GM19463 (cell line): ENCODE results near the gene GADD45A.

Source experiments
- ATAC-seq: cut with Tn5 transposase; IDR thresholded peaks from one replicate; pipeline ENCODE4 v1.9.1; 2021; ENCODE audit warnings: mild to moderate bottlenecking, moderate library complexity; ENCODE audit not compliant: unreplicated experiment

Gene GADD45A

DNA sequence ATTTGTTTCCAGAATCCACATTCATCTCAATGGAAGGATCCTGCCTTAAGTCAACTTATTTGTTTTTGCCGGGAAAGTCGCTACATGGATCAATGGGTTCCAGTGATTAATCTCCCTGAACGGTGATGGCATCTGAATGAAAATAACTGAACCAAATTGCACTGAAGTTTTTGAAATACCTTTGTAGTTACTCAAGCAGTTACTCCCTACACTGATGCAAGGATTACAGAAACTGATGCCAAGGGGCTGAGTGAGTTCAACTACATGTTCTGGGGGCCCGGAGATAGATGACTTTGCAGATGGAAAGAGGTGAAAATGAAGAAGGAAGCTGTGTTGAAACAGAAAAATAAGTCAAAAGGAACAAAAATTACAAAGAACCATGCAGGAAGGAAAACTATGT is 2.6 kb downstream of the GADD45A start:
- ATAC-seq, result no peak

DNA sequence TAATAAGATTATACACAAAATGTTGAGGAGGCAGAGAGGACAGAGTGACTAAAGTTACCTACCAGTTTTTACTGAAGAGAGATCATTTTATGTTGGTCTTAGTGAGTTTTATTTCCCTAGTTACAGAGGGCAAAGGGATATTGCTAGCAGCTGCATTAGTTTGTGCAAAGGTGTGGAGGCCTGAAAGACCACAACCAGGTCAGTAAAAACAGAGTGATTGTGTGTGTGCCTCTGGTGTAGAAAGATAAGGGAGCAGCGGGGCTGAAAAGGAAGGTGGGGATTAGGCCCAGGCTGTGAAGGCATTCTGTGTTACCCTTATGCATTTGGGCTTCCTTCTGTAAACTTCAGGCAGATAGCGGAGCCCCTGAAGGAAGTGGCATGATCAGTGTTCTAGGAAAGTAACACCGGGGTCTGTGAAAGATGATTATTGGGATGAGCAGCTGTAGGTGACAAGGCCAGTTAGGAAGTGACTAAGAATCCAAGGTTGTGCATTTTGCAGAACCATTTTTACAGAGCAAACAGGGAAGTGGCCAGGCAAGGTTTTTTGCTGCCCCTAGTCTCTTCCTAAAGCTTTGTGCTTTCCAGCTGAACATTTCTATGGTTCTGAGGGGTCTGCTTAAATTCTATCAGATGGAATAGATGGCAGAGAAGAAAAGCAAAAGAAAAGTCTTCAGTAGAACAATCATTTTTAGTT is 3.7 kb downstream of the GADD45A start:
- no peak for ATAC-seq

DNA sequence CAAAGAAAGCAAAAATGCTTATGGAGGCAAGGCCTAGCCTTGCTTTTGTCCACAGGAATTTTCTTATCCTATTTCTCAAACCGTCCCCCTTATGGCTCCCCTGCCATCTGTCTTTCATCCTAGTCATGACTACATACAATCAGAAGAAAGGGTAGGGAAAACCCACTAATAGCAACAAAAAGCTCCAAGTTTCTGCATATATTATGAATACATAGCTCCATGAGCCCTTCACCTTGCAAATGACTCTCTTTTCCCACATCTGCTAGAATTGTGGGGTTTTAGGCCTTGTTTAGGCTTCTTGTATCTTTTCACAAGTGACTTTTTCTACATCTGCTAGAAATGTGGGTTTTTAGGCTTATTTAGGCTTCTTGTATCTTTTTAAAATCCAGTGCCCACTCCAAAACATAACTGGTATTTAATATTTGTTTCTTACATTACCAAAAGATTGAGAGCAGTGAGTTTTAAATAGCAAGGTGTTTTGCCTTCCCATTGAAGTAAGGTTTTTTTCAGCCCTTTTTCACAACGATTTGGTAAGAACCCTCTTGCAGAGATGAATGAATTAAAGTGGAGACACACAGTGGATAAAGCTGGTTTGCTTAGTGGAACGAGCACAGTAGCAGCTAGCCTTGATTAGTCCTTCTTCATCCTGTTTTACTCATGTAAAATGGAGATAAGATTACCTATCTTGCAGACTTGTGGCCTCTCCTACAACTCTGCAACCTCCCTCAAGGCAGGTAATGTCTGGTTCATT is 4.4 kb downstream of the GADD45A start:
- no peak for ATAC-seq

DNA sequence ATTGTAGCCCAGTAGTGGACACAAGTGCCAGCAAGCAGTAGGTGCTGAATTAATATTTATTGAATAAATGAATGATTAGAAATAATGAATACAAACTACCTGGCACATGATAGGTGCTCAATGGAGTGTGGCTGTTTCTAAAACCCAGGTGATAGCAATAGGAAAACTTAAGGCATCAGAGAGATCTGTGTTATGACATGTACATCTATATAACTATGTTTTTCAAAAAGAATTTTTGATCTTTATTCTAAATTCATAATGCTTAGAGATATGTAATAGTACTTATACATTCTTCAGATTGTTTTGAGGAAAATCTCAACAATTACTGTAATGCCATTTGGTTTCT is 5.0 kb downstream of the GADD45A start:
- ATAC-seq, result no peak

DNA sequence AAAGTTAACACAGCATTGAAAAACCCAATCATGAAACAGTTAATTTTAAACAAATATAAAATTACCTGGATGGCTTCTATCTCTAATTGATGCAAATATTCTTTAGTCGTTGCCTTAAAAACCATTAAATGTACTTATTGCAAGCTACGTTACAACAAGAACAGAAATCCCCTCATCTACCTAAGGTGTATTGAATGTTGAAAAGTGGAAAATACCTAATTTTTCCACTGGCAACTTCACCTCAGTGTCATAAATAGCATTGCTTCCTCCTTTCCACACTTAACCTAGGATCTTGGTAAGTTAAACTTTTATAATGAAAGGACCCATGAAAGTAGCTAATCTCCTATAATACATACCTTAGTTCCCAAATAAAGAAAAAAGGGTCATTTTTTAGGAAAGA is 5.4 kb downstream of the GADD45A start:
- no peak for ATAC-seq

DNA sequence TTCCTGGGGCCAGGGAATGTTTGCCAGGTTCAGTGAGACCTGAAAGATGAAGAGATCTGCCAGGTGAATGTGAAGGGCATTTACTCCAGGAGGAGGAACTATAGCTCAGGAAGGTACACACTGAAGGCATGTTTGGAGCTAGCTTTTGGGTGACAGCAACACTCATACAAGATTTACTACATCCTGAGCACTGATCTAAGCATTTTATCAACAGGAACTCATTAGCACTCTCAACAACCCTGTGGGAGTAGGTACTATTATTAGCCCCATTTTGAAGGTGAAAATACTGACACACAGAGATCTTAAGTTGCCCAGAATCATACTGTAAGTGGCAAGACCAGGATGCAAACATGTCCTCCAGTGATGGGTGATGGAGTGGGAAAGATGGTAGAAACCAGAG is 6.7 kb downstream of the GADD45A start:
- ATAC-seq, result no peak

DNA sequence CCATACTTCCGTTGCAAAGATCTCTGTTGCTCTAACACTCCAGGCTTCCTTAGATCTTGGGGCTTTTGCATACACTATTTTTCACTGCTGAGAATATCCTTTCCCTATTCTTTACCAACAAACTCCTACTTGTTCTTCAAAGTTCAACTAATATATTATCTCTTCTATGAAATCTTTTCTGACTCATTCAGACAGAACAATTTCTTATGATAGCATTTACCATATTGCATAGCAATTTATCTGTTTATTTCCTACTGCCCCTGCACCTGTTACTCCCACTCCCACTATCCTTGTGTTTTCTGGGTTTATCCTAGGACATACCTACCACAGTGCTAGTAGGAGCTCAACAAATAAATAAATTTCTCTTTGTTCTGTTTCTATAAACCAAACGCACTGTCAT is 11.0 kb downstream of the GADD45A start:
- ATAC-seq, result no peak

DNA sequence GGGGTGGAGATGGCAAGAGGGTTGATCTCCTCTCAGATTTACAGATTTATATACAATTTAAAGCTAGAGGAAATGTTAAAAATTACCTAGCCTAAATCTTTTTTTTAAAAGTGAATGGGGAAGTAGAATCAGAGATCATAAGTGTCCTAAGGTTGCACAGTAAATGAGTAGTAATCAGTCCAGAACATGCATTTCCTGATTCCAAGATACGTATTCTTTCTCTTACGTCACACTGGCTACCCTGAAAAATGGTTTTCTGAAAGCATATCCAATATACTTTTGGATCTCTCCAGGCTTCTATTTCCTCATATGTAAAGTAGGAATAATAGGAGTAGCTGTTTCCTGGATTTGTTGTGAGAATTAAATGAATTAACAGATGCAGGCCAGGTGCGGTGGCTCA is 11.7 kb downstream of the GADD45A start:
- no peak for ATAC-seq

DNA sequence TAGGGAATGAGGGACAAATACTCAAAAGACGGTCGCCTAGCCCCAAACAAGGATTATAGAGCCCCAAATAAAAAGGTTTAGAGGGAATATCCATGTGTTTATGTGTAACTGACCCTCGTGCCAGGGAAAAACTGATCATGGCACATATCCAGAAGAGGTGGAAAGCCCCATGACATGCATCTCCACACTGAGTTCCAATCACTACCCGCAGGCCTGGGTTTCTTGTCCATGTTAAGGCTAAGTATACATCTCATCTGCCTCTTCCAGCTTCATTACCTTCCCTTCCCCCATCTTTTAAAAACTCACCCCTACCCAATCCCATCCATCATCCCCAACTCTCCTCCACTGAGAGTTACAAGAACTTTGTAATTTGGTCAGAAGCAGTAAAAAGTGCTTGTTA is 15.2 kb downstream of the GADD45A start:
- ATAC-seq, result no peak

DNA sequence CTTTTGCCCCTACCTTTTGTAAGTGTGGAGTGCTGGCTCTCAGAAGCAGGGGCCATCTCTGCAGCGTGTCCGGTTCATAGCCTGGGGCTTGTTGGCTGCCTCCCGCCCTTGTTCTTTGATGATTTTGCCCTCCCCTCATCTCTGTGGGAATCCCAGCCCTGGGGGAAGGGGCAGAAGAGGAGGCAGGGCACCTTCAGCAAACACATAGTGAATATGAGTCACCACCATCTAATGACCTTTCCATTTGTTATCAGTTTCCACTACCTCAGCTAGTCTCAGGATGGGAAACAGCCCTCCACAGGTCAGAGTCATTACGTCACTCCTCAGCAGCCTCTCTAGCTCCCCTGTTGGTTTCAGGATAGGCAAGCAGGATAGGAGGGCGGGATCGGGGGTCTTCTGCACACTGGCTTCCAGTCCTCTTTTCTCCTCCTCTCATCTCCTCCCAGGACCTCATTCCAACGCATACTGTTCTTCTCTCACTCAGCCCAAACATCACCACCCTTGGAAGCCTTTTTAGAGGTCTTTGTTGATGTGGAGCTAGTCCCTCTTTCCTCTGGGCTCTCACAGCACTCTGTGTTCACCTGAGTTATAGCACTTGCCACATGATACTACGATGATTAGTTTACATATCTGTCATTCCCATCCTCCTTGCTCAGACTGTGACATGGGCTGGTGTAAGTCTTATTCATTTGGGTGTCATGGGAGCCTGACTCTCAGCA is 15.8 kb downstream of the GADD45A start:
- ATAC-seq, result peak; percentile 80

DNA sequence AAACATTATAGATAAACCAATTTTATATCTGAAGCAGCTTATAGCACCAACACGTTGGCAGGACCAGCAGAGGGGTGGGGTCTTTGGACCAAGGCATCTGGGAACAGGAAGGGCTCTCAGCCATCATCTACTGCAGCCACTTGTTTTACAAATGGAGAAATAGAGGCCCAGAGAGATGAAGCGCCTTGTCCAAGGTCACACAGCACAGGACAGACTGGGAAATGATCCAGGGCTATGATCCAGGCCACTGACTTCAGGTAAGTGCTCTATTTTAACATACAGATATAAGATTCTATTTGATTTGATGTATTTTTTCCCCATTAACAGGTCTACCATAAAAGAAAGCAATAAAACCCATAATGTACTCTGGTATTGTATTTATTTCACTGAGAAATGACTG is 16.9 kb downstream of the GADD45A start:
- ATAC-seq, result no peak

DNA sequence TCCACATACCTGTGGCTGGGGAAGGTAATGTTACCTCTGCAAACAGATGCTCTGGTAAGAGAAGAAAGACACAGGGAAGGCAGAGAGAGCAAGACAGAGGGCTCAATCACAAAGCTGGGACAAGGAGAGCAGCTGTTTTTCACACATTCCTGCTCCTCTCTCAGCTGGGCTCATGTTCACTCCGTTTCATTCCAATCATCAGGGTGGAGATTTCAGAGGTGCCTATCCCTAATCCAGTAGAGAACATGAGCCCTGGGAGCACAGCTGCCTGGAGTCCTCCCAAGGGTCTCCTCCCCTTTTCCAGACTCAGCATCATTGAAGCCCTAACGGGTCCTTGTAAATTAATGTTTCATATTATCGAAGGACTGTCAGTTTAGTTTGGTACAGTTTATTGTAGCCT is 19.4 kb downstream of the GADD45A start:
- no peak for ATAC-seq

DNA sequence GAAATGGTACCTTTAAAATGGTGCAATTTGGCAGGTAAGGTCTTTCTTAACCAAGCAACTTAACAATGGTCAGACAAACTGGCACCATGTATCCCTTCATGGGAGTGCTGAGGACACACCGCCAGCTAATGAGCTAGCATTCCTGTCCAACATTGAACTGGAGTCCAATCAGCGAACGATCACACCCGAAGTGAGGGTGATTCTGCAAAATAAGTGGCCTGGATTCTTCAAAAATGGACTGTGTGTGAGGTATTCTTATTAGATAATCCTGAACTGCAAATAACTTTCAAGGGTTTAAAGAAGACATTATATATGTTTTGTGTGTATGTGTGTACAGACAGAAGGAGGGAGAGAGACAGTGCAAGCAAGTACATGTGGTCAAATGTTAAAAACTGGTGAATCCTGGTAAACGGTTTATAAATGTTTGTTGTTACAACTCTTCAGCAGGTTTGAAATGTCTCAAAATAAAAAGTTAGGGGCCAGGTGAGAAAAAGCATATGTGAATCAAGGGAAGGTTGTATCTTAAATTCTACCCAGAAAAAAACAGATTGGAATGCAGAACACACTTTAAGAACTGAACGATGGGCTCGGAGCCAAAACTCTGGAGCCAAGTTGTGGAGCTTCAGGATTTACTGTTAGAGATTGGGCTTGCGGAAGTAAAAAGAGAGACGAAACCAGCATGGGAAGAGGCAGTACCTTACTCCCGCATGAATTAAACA is 20.9 kb downstream of the GADD45A start:
- ATAC-seq, result no peak

DNA sequence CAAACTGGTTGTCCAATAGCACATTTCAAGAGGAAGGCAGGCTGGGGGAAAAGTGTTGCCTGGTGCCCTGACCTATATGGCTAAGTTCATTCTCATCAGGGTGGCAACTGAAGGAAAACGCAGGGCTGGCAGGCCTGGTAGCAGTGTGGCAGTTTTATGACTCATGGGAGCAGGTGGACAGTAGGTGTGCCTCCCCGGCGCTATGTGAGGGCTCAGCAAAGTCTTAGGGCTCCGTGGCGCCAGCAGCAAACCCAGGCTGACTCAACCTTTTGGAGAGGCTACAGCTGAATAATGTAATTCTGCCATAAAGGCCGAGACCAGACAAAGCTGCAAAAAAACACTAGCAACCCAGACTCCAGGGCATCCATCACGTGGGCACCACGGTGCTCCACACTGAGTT is 23.6 kb downstream of the GADD45A start:
- ATAC-seq, result no peak

DNA sequence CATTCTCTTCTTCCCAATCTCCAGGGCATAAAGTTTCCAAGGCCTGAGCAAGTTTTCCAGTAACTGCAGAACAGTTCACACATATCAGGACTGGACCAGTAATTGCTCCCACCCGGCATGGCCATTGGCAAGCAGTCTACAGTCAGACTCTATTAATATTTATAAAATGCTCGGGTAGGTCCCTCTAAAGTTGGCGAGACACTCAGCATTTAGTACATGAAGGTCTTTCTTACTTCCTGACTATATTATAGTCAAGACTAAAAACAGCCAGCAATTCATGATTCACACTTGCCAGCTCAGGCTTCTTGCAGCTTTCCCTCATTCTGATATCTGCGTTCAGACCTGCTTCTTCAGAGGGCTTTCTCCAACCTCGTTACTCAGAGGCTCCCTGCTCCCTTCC is 25.4 kb downstream of the GADD45A start:
- ATAC-seq, result no peak

DNA sequence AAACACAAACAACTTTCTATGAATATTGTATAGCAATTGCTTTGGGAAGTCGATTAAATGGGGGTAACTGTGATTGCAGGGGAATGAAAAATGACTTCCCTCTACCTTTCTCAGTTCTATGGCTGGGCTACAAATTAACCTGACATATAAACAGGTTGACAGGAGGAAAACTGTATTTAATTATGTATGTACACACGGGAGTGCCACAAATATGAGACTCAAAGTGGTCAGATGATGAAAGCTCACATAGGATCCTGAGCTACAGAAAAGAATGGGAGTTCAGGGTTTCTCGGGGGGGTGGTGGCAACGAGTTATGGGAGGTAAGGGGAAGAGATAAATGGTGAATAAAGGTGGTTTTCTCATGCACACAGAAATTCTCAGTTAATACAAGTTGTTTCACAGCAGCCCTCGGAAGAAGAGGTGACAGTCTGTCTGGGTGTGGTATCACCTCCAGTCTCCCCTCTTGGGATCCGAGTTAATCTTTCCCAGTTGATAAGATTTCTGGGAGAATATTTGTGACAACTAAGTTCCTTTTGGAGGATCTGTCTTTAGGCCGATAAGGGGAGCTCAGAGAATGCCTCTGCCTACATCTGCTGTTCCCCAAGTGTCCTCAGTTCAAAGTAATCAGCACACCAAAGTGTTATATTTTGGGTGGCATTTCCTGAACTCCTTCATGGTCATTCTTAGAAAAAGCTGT is 26.3 kb downstream of the GADD45A start:
- ATAC-seq, result peak; percentile 12

DNA sequence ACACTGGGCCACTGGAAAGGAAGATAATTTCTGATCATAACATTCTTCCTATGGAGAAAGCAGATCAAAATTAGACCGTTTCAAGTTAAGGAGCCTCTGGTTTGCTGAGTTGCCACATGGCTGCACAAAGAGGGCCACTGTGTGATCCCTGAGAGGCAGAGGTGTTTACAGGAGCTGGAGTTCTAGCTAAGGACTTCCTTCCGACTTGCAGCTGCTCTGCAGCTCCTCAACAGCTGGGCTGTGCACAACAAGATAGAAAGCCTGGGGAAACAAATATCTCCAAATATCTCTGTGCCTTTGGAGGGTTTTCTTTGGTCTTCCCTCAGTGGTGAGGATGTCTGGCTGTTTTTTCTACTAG is 26.8 kb downstream of the GADD45A start:
- peak; percentile 55 for ATAC-seq

DNA sequence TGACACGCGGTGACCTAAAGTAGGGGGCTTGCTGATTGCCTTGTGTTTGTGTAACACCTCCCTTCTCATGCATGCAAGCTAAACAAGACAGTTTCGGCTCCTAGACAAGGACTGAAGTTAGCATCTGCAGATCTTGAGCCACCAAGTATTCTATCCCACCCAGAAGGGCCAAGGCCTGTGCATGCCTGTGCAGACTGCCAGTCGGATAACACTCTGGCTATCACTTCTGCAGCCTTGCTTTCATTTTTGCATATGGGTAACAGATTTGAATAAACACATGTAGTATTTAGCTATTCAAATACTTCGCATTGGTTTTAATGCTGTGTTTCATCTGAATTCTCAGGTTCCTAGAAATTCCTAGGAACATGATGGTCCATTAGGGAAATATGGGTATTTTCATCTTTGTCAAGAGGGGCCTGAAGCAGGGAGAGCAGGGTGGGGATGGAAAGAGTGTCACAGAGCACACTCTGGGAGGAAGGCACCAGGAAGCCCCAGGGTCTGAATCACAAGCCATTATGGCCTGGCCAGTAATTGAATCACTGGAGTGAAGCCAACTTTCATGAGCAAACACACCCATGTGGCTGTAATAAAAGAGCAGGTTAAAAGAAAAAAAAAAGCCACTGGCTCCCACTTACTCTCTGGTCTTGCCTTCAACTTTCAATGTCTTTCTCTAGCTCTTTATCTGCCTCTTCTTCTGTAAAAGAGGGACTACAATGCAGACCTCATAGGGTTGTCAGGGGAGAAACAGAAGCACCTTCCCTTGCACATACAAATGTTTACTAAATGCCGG is 28.3 kb downstream of the GADD45A start:
- peak; percentile 49 for ATAC-seq

DNA sequence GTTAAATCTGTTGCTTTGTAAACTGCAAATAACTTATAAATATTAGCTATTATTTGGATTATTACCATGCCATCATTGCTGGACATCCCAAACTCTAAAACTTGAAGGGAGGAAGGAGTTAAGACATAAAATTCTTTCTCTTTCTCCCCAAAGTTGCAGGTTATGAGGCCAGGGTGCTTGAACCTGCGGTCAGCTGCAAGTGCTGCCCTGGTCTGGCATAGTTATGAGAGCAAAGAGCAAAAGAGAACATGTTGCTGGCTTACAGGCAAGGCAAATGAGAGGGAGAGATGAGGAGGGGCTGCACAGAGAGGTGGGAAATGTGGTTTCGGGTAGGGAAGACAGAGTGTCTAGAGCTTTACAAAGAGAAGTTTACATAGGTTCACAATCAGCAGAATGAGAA is 30.8 kb downstream of the GADD45A start:
- ATAC-seq, result no peak

DNA sequence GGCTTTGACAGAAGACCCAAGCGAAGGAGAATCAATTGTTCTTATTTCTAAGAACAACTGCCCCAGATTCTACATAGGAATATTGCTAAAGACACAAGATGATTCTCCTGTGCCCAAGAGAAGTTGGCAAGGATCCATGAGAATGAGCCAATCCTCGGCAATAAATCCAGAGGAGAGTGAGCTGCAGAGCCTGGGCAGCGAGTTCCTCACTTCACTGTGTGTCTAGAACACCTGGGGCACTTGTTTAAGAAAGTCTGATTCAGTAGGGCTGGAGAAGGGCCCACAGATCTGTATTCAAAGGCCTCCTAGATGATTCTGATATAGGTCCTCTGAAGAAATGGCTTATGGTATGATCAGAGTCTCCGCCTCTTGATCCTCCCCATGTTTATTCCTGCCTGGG is 31.8 kb downstream of the GADD45A start:
- no peak for ATAC-seq
